Retinal pigment epithelial cell (primary cell): Measurements from ENCODE around the gene MLC1.

Experiments used
- DNase-seq: peaks from one replicate; pipeline ENCODE4 v3.0.0-alpha.2; 2010; ENCODE audit warnings: low read depth
- H3K4me3 ChIP-seq: 2 replicates; pipeline ENCODE4 v1.5.1; 2011; ENCODE audit warnings: mild to moderate bottlenecking, low read length, control low read depth, moderate library complexity
- CTCF ChIP-seq: conservative IDR thresholded peaks from 2 replicates; pipeline ENCODE4 v1.5.1; 2011; ENCODE audit warnings: low read depth, low read length, control low read depth, inconsistent platforms

The MLC1 gene

GRCh38 chr22:50030297-50031188 is 54.7 kb downstream of the MLC1 start:
- H3K4me3 ChIP-seq: no peak overlapping the region
- peak; percentile 11 for DNase-seq
- TF ChIP-seq CTCF: peak; percentile 88

- no peak for TF ChIP-seq CTCF
- DNase-seq: no peak
Measured at GRCh38 chr22:50027639-50028537, 57.3 kb downstream of the MLC1 start.

GRCh38 chr22:50025993-50026392 is 59.2 kb downstream of the MLC1 start:
- no peak for TF ChIP-seq CTCF

More at GRCh38 chr22:50027639-50028537, 57.3 kb downstream of the MLC1 start:
- H3K4me3 ChIP-seq: no peak overlapping the region

GRCh38 chr22:50022171-50022819 is 62.9 kb downstream of the MLC1 start:
- TF ChIP-seq CTCF: no peak
- DNase-seq: no peak
- no peak overlapping the region for H3K4me3 ChIP-seq

More at GRCh38 chr22:50025993-50026392, 59.2 kb downstream of the MLC1 start:
- DNase-seq: no peak
- H3K4me3 ChIP-seq: no peak overlapping the region

GRCh38 chr22:50020606-50021005 is 64.6 kb downstream of the MLC1 start:
- DNase-seq: no peak
- no peak for TF ChIP-seq CTCF
- no peak overlapping the region for H3K4me3 ChIP-seq

GRCh38 chr22:50019316-50019715 is 65.9 kb downstream of the MLC1 start:
- TF ChIP-seq CTCF: no peak
- DNase-seq: no peak
- no peak overlapping the region for H3K4me3 ChIP-seq
